Osteoblast (primary cell): ENCODE measurements around the gene USP3. TPM values are rescaled to one million over a fixed set of nuclear protein-coding genes. Genes with fewer than 3 reads are reported as not detected.

Source experiments
- DNase-seq: peaks from one replicate; pipeline ENCODE4 v3.0.0; 2011; ENCODE audit warnings: low spot score, mixed read lengths; ENCODE audit not compliant: insufficient read length; ENCODE audit errors: missing footprints
- H2AFZ ChIP-seq: 2 replicates; pipeline ENCODE4 v1.6.0; 2011; ENCODE audit warnings: mild to moderate bottlenecking, low read length
- H3K27ac ChIP-seq: 2 replicates; pipeline ENCODE4 v1.5.1; 2011; ENCODE audit warnings: mild to moderate bottlenecking, low read depth, low read length, moderate library complexity
- H3K27me3 ChIP-seq: 2 replicates; pipeline ENCODE4 v1.6.0; 2012; ENCODE audit warnings: mild to moderate bottlenecking, control low read depth, inconsistent platforms, low read length, moderate library complexity; ENCODE audit not compliant: insufficient read depth
- H3K36me3 ChIP-seq: 2 replicates; pipeline ENCODE4 v1.5.1; 2011; ENCODE audit warnings: mild to moderate bottlenecking, low read length, control low read depth, moderate library complexity; ENCODE audit not compliant: insufficient read depth
- H3K4me1 ChIP-seq: 2 replicates; pipeline ENCODE4 v1.5.1; 2011; ENCODE audit warnings: mild to moderate bottlenecking, low read length, control low read depth, moderate library complexity; ENCODE audit not compliant: insufficient read depth
- H3K4me2 ChIP-seq: 2 replicates; pipeline ENCODE4 v1.6.0; 2011; ENCODE audit warnings: mild to moderate bottlenecking, low read length; ENCODE audit not compliant: insufficient read depth
- H3K4me3 ChIP-seq: fragments of 200-600 bp; sonication (generic); 3 replicates; pipeline ENCODE4 v1.5.1; 2012; ENCODE audit warnings: mild to moderate bottlenecking, low read length, inconsistent platforms; ENCODE audit not compliant: insufficient read depth
- H3K79me2 ChIP-seq: 2 replicates; pipeline ENCODE4 v1.6.0; 2012; ENCODE audit warnings: mild to moderate bottlenecking, low read length, control low read depth, inconsistent platforms; ENCODE audit not compliant: insufficient read depth
- H3K9me3 ChIP-seq: 2 replicates; pipeline ENCODE4 v1.5.1; 2011; ENCODE audit warnings: low read depth, low read length, control low read depth
- H4K20me1 ChIP-seq: 2 replicates; pipeline ENCODE4 v1.6.0; 2012; ENCODE audit warnings: mild to moderate bottlenecking, low read length, control low read depth; ENCODE audit not compliant: insufficient read depth
- CTCF ChIP-seq: IDR thresholded peaks from 2 replicates; pipeline ENCODE4 v1.5.1; 2011; ENCODE audit warnings: mild to moderate bottlenecking, low read depth, low read length, moderate library complexity; ENCODE audit errors: extremely low read depth
- total RNA-seq: library from RNA; depleted of rRNA; stranded (reverse); fragments of >200 nt; gene quantifications from 2 replicates; pipeline ENCODE4 v1.2.3, GENCODE V29; 2012

The USP3 gene
- total RNA-seq, 1 donor: 60.1 TPM

GRCh38 chr15:63599401-63600000 lies 95.1 kb downstream of the USP3 start:
- peaks cover 14% of the 10 kb centered on the region for H3K79me2 ChIP-seq
- no peaks in the 10 kb centered on the region for H3K27me3 ChIP-seq
- DNase-seq: peak; percentile 96
- peak overlapping the region; percentile 98 for H3K4me2 ChIP-seq
- H4K20me1 ChIP-seq: no peaks in the 10 kb centered on the region
- TF ChIP-seq CTCF: peak; percentile 69
- peak overlapping the region; percentile 91 for H3K27ac ChIP-seq
- peak overlapping the region; percentile 97 for H2AFZ ChIP-seq
- H3K4me3 ChIP-seq: peak overlapping the region; percentile 95
- H3K4me1 ChIP-seq: peaks cover 34% of the 10 kb centered on the region
- H3K9me3 ChIP-seq: no peaks in the 10 kb centered on the region
- no peaks in the 10 kb centered on the region for H3K36me3 ChIP-seq

- Histone ChIP-seq H3K79me2 (peaks cover 14% of the 10 kb centered on the region), H3K27me3 (no peaks in the 10 kb centered on the region), H3K4me3 (peak overlapping the region; percentile 95), H3K4me1 (peaks cover 34% of the 10 kb centered on the region), H3K9me3 (no peaks in the 10 kb centered on the region), H2AFZ (peak overlapping the region; percentile 97), H3K27ac (peak overlapping the region; percentile 91), H4K20me1 (no peaks in the 10 kb centered on the region), H3K36me3 (no peaks in the 10 kb centered on the region), H3K4me2 (peak overlapping the region; percentile 98)
- no peak for TF ChIP-seq CTCF
- DNase-seq: peak; percentile 90
These were observed 95.7 kb downstream of the USP3 start for GRCh38 chr15:63600001-63600615.

GRCh38 chr15:63600616-63601025 lies 96.2 kb downstream of the USP3 start:
- H3K4me2 ChIP-seq: peak overlapping the region; percentile 98
- H3K79me2 ChIP-seq: peaks cover 14% of the 10 kb centered on the region
- peaks cover 34% of the 10 kb centered on the region for H3K4me1 ChIP-seq
- no peaks in the 10 kb centered on the region for H4K20me1 ChIP-seq
- peak overlapping the region; percentile 91 for H3K27ac ChIP-seq
- TF ChIP-seq CTCF: no peak
- no peaks in the 10 kb centered on the region for H3K9me3 ChIP-seq
- H2AFZ ChIP-seq: peak overlapping the region; percentile 97
- peak overlapping the region; percentile 95 for H3K4me3 ChIP-seq
- H3K27me3 ChIP-seq: no peaks in the 10 kb centered on the region
- DNase-seq: peak; percentile 99
- no peaks in the 10 kb centered on the region for H3K36me3 ChIP-seq

- H3K4me1 ChIP-seq: peaks cover 34% of the 10 kb centered on the region
- H3K27me3 ChIP-seq: no peaks in the 10 kb centered on the region
- no peak for TF ChIP-seq CTCF
- H2AFZ ChIP-seq: peak overlapping the region; percentile 93
- H3K36me3 ChIP-seq: no peaks in the 10 kb centered on the region
- peak overlapping the region; percentile 95 for H3K4me3 ChIP-seq
- H3K27ac ChIP-seq: peak overlapping the region; percentile 86
- no peaks in the 10 kb centered on the region for H4K20me1 ChIP-seq
- H3K79me2 ChIP-seq: peaks cover 12% of the 10 kb centered on the region
- H3K4me2 ChIP-seq: peak overlapping the region; percentile 98
- DNase-seq: peak; percentile 94
- no peaks in the 10 kb centered on the region for H3K9me3 ChIP-seq
These were observed 96.8 kb downstream of the USP3 start for GRCh38 chr15:63601026-63601703.
